ENCODE measurements around the gene KCNG1.
A peak's percentile ranks its signal among the peaks of the same experiment; 100 is the strongest.

Gene KCNG1

DNA sequence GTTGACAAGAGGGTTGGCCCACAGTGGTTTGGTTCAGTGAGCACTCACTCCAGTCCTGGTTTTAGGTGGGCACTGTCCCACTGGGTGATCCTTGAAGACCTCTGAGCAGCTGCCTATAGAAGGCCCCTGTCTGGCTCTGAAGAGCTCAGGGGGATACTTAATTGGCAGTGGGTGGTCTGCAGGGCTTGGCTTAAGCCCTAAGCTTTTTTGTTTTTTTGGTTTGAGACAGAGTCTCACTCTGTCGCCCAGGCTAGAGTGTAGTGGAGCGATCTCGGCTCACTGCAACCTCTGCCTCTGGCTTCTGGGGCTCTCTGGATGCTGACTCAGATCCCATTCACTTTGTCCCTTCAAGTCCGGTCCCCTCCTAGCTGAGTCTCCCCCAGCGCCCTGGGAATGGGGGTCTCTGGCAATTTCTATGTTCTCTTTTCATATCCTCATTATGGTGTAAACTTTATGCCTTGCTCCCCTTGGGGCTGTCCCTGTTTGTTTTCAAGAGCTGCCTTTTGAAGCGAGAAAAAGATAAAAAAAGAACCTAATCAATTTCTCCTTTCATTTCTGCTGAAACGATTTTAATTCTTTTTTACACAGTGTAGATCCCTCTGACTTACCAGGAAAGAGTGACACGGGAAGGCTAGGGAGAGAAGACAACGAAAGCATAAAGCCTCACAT, 12.2 kb upstream of the KCNG1 start:
- no peak for DNase-seq

DNA sequence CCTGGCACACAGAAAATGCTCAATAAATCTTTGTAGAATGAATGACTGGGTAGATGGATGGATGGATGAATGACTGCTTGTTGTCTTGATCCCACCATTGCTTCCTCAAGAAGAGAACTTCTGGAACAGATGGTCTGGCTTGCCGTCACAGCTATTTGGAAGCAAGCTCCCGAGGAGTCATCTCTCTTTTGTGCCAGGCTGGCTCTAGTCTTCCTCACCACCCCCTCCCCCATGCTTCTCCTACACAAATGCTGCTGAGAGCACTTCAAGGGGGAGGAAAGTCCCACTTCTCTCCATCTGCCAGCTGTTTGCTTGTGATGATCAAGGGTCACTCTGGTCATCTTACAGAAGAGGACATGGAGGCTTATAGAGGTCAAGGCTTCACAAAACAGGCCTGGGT, 11.6 kb upstream of the KCNG1 start:
- no peak for DNase-seq

DNA sequence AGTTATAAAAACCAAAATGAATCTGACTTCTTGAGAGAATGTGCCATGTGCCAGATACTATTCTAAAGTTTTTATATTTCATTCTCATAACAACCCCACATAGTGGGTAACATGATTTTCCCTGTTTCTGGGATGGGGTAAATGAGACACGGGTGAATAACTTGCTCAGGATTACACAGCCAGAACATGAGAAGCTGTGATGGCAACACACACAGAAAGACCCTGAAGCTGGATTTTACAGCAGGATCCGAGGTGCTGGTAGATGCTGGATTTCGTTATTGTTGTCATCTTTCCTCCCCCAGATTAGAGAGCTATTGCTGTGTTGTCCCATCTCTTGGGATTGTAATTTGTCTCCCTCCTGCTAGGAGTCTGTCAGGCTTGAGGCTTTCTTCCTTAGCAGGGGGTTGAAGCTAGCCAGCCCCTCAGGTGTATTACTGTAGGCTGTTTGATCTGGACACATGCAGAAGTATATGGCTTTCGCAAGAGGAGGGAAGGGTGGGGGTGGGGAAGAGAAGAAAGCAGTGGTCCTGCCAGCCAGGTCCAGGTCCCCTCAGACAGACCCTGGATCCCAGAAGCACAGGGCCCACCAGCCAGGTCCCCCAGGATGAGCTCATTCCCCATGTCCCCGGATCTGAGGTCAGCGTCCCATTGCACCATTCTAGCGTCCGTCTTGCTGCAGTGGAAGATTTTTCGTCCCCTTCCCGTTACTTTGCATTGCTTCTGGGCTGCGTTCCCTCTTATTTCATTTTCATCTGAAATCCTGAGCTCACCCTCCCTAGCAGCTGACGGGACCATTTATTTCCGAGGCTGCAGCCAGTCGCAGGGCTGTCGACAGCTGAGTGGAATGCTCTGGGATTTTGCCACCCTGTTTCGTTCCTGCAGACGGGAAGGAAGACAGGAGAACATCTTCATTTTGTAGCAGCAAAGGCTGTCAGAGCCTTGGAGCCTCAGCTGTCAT, 7.3 kb upstream of the KCNG1 start:
- DNase-seq: no peak

- no peak for DNase-seq
Measured at GRCh38 chr20:51029556-51029955, 6.6 kb upstream of the KCNG1 start.

GRCh38 chr20:51028616-51029212, 5.8 kb upstream of the KCNG1 start:
- DNase-seq: no peak

- DNase-seq: no peak
Measured at GRCh38 chr20:51027035-51027795, 4.3 kb upstream of the KCNG1 start.

DNA sequence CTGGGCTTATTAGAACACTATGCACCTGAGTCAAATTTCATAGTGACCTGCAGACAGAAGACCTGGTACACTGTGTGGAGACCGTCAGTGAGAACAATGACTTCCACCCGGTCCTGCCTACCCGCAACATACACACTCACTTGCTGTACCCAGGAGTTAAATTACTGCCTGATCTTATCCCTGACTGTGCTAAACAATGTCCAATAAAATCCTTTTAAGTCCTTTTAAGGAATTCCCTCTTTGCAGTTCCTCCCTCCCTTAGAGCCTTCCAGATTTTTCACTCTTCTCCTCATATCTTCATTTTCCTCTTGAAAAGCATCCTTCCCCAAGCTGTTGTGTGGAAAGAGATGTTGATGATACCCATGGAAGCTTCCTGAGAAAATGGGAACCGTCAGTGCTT, 3.4 kb upstream of the KCNG1 start:
- no peak for DNase-seq

GRCh38 chr20:51024761-51025160, 1.9 kb upstream of the KCNG1 start:
- DNase-seq: no peak

DNA sequence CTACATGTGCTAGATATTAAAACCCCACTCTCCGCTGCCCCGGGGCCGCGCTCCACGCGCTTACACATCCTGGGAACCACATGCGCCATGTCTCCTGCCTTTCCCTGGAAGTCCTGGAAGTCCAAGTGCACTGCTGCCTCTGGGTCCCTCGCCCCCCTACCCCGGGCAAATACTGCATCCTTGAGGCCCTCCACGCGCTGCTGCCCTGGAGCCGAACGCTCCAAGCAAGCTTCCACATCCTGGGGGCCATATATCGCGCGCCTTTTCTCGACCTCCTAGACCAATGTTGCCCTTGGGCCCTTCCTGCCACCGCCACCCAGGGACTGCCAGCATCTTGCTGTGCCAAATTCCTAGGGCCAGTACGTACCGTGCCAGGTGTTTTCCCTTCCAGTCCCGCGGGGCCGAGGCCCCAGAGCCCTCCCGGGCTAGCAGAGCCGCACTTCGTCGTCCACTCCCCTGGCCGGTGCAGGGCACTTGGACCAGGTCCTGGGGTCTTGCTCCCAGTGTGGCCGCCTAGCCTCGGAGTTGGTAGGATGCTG, 779 bp upstream of the KCNG1 start:
- no peak for DNase-seq

GRCh38 chr20:51022227-51022802, 592 bp downstream of the KCNG1 start:
- DNase-seq: no peak

GRCh38 chr20:51021067-51022025, 1.6 kb downstream of the KCNG1 start:
- no peak for DNase-seq

GRCh38 chr20:51020657-51021056, 2.2 kb downstream of the KCNG1 start:
- no peak for DNase-seq

- DNase-seq: peak in 1 of 3 experiments; percentile 25
Measured at GRCh38 chr20:51019656-51020592, 3.0 kb downstream of the KCNG1 start.

- DNase-seq: no peak
Measured at GRCh38 chr20:51017251-51017650, 5.7 kb downstream of the KCNG1 start.

DNA sequence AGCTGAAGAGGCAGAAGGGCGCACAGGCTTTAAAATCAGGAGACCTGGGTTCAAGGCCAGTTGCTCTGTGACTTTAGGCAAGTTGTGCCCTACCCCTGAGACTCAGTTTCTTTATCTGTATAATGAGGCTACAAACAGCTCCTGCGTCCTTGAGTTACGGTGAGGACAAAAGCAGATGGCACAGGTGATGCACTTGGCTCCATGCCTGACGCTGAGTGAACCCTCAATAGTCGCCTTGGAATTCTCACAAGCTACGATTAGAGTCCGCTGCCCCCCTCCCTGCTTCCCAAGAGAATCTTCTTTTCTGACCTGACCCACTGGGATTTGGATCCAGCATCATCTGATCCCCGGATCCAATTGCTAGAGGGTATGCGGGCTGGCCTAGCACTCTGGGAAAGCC, 6.4 kb downstream of the KCNG1 start:
- no peak for DNase-seq

DNA sequence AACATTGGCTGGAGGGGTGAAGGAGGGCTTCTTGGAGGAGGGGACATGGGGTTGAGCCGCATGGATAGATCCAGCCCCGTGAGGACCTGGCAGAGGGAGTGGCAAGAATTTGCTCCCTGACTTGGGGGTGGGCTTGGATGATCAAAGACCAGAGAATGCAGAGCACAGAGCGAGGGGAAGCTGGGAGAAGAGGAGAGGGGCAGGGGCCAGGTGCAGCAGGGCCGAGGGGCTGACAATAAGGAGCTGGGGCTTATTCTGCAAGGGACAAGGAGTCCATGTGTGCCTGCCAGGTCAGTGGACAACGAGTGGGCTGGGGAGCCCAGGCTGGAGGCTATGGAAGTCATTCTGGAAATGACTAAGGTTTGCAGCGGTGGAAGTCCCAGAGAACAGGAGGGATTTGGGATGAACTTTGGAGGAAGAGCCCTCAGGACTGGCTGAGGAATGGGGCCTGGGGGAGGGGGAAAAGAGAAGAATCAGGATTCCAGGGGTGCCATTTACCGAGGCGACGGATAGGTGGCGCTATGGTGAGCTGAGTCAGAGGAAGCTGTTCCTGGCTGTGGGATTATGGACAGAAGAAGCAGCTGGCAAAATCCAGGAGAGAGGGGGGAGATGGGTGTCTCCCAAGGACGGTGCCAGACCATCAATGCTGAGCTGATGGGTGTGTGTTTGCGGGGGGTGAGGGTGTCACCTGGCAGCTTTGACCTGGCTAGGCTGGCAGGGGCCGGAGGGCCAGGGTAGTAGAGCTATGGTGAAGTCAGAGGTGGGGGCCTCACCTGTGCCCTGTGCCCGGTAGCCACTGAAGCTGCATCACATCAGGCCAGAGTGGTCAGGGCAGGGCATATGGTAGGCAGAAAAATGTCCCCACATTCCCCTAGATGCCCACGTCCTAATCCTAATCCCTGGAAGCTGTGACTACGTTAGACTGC, 7.8 kb downstream of the KCNG1 start:
- DNase-seq: peak; percentile 7 to 50 (median 24)

GRCh38 chr20:51013577-51014330, 9.2 kb downstream of the KCNG1 start:
- DNase-seq: peak in 1 of 3 experiments; percentile 16

- no peak for DNase-seq
Measured at GRCh38 chr20:51012357-51012756, 10.6 kb downstream of the KCNG1 start.
